Non-pigmented ciliary epithelial cell (primary cell): ENCODE data around the gene CYP27C1.
"Not testable (repeated sequence)": the region's sequence is repeated elsewhere in the genome, so short reads cannot be mapped to it uniquely, and the experiment has no call there.

Experiments used
- DNase-seq: peaks from one replicate; pipeline ENCODE4 v3.0.0-alpha.2; 2010; ENCODE audit warnings: low read depth

The CYP27C1 gene

DNA sequence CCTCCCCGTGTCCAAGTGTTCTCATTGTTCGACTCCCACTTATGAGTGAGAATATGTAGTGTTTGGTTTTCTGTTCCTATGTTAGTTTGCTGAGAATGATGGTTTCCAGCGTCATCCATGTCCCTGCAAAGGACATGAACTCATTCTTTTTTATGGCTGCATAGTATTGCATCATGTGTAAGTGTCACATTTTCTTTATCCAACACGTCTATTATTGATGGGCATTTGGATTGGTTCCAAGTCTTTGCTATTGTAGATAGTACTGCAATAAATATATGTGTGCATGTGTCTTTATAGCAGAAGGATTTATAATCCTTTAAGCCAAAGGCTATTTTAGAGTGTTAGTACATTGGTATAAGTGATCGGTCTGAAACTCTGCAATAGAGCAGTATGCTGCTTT, 4.0 kb upstream of the CYP27C1 start:
- not testable (repeated sequence) for DNase-seq

- no peak for DNase-seq
These were observed 849 bp upstream of the CYP27C1 start for GRCh38 chr2:127220768-127221527.

GRCh38 chr2:127219171-127220070, 678 bp downstream of the CYP27C1 start:
- DNase-seq: no peak

- DNase-seq: no peak
These were observed 1.3 kb downstream of the CYP27C1 start for GRCh38 chr2:127218812-127219170.

- no peak for DNase-seq
These were observed 2.4 kb downstream of the CYP27C1 start for GRCh38 chr2:127217470-127218325.

GRCh38 chr2:127216593-127216992, 3.5 kb downstream of the CYP27C1 start:
- DNase-seq: no peak

- no peak for DNase-seq
These were observed 4.0 kb downstream of the CYP27C1 start for GRCh38 chr2:127216095-127216494.

DNA sequence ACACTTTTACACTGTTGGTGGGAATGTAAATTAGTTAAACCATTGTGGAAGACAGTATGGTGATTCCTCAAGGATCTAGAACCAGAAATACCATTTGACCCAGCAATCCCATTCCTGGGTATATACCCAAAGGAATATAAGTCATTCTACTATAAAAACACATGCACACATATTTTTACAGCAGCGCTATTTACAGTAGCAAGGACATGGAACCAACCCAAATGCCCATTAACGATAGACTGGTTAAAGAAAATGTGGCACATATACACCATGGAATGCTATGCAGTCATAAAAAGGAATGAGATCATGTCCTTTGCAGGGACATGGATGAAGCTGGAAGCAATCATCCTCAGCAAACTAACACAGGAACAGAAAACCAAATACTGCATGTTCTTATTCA, 5.9 kb downstream of the CYP27C1 start:
- not testable (repeated sequence) for DNase-seq

DNA sequence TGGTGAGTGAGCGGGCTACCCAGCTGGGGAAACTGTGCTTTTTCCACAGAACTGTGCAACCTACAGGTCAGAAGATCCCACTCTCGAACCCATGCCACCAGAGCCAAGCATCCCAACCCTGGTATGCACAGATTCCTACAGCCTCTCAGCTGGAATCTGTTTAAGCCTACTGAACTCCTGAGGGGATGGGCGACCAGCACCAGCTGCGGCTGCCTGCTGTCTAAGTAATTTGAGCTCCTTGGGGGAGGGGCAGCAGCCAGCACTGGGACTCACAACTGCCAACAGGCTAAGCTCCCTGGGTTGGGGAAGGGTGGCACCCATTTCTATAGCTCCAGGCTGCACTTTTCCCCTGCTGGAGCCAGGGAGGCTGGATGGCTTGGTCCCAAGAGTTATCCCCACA, 11.8 kb downstream of the CYP27C1 start:
- DNase-seq: no peak

DNA sequence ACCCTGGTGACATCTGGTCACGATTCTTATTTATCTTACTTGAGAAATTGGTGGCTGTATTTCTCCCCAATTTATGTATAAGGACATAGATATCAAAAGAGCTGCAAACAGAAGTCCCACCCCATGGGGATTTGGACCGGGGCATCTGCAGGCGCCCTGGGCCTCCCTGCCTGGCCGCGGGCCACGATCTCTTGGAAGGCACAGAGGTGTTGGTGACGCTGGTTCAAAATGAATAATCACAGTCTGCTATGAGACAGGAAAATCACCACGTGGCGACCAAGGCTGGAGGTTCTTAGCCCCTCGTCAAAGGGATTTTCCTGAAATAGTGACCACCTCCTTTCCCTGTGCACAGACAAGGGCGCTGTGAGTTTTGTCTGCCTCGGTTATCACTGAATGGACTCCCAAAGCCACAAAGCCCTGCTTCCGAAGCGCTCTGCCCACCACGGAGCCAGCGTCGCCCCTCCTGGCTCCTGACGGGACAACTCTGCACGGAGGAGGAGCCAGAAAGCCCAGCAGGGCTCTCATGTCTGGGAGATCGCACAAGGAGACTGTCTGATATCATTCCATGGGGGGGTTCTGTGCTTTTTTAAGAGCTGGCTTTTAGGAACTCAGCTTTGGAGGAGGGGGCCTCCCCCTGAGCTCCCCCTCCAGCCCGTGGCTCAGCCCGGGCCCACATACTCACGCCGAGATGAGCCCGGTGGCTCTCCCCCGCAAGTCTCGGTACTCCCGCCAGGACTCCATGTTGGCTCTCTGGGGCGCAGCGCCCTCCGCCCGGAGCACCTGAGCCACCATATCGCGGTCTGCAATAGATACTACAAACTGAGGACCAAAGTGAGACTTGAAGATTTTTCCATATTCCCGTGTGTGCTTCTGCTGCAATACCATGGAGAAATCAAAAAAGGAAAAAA, 14.6 kb downstream of the CYP27C1 start:
- no peak for DNase-seq

DNA sequence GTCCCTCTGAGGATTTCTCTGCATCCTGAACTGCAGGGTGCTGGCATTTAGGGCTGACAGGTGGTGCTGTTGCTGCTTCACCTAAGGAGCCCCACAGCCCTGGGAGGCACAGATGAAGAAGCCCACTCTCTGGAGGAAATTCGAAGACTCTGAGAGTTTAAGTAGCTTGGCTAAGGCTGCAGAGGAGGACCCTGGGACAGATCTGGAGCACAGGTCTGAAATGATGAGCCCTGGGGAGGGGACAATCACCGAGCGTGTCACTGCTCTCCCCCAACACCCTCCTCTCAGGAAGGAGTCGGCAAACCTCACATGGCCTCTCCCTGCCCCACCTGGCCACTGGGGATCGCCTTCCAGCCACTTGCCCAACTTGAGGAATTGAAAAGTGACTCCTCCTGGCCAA, 18.6 kb downstream of the CYP27C1 start:
- no peak for DNase-seq

GRCh38 chr2:127200962-127201361, 19.1 kb downstream of the CYP27C1 start:
- DNase-seq: no peak

DNA sequence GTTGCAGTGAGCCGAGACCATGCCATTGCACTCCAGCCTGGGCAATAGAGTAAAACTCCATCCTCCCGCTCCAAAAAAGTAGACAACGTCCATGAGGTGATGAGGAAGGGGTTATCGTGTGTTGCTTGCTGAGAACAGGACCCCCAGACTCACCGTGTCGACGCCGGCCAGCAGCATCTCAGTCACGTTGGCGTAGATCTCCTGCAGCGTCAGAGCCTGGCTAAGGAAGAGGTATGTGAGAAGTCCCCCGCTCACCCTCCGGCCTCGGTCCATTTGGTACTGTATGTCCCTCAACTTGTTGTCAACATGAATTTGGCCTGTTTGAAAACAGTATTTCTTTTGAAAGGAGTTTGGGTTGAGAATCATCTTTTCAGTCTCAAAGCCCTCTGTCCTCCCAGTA, 20.9 kb downstream of the CYP27C1 start:
- DNase-seq: no peak

- DNase-seq: no peak
These were observed 22.4 kb downstream of the CYP27C1 start for GRCh38 chr2:127197475-127198385.

- no peak for DNase-seq
These were observed 23.1 kb downstream of the CYP27C1 start for GRCh38 chr2:127196998-127197397.

- DNase-seq: no peak
These were observed 23.6 kb downstream of the CYP27C1 start for GRCh38 chr2:127196549-127196948.

GRCh38 chr2:127195140-127196074, 24.7 kb downstream of the CYP27C1 start:
- DNase-seq: no peak

DNA sequence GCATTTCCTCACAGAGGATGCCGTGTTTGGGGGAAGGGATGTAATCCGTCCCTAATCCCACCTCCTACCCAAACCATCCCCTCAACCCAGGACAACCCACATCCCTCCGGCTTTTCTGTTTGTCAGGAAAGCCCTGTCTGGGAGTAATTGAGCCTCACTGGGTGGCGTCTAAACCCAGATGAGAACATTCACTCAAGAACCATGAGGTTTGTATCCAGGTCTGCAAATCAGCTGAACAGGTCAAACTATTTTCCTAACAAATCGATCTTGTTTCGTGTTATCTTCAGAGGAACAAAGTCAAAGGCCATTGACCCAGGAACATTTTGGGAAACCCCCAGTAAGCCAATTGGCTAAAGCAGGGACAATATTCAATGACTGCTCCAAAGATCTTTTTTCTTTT, 25.7 kb downstream of the CYP27C1 start:
- no peak for DNase-seq

DNA sequence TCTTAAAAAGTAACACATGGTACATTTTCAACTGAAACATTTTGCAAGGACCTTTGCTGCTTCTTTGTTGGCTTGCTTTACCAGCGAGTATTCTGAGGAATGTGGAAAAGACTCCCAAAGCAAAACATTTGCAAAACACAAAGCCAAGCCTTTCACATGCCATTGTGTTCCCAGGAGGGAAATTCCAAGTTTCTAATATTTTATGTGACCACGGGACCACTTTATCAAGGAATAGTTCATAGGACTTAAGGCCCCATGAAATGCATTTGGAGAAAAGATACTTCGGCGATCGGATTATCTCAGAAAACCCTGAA, 26.2 kb downstream of the CYP27C1 start:
- no peak for DNase-seq
